GM21619 (cell line): ENCODE measurements around the gene IER2.
"Not testable (repeated sequence)": the region's sequence is repeated elsewhere in the genome, so short reads cannot be mapped to it uniquely, and the experiment has no call there.

Experiments used
- ATAC-seq: cut with Tn5 transposase; IDR thresholded peaks from one replicate; pipeline ENCODE4 v1.9.1; 2021; ENCODE audit not compliant: unreplicated experiment

Gene IER2

GRCh38 chr19:13190781-13191540 is 40.8 kb downstream of the IER2 start:
- ATAC-seq: no peak

GRCh38 chr19:13195678-13196077 is 45.5 kb downstream of the IER2 start:
- no peak for ATAC-seq

DNA sequence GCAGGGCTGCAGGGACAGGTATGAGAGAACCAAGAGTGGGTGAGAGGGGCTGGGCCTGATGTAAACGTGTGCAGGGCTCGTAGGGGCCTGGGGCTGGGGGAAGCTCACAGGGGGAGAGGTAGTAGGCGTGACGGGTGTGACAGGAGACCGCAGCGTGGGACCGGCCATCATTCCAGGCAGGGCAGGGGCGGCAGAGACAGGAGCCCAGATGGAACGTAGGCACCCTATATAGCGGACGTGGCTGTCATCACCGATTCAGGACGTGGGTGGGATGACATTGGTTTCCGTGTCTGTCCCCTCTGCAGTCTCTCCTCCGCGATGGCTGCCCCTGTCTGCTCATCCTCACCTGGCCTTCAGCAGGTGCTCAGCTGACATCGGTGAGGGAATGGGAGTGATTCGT is 48.4 kb downstream of the IER2 start:
- no peak for ATAC-seq

DNA sequence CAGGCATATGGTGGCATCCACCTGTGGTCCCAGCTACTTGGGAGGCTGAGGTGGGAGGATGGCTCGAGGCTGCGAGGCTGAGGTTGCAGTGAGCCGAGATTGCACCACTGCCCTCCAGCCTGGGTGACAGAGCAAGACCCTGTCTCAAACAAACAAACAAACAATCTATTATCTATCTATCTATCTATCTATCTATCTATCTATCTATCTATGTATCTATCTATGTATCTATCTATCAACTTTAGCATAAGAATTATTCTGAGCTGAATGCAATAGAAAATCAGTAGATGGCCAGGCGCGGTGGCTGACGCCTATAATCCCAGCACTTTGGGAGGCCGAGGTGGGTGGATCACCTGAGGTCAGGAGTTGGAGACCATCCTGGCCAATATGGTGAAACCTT is 51.9 kb downstream of the IER2 start:
- not testable (repeated sequence) for ATAC-seq
